Measurements from ENCODE around the gene S100B. TPM values are rescaled to one million over a fixed set of nuclear protein-coding genes. Genes with fewer than 3 reads are reported as not detected.

S100B gene
- total and polyA plus RNA-seq, 2 donors (not counting 3 experiments of a cell fraction or from before 2014, with no cell fraction given): not detected

DNA sequence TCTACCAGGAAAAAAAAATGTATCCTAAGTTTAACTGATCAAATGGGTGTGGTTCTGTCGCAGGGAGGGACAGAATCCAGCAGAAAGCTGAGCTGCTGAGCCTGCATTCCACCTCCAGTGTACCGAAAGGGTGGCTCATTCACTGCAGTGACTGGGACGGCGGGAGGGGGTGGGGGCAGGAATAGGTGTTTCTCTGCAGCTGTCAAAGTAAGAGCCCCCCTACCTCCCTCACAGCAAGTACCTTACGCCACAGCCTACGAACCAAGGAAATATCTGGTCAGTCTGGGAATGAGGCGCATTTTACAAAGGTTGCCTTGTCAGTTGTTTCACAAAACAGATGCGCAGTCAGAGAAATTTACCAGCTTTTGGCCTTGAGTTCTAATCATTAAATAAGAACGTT is 1.7 kb downstream of the S100B start:
- no peaks in the 10 kb centered on the region for H3K9me1 ChIP-seq (replicated peaks; ENCODE audit: control insufficient read depth, extremely low read depth, insufficient read depth, low read length)
- H3K9me3 ChIP-seq (replicated peaks; ENCODE audit: control insufficient read depth, insufficient read depth, low read length): no peaks in the 10 kb centered on the region
- H3K4me2 ChIP-seq (ENCODE audit: insufficient read depth, low read length): no peak overlapping the region
- CTCF ChIA-PET: no interaction called here
- H2AFZ ChIP-seq (ENCODE audit: low read depth, low read length): no peak overlapping the region
- intact Hi-C loops (cut with micrococcal nuclease): no loop called here
- dilution Hi-C loops (cut with MboI; ENCODE audit: extremely low pct_ligation_motif_present, low sequenced_read_pairs): no loop called here
- H3K27me3 ChIP-seq (ENCODE audit: control insufficient read depth in 2 of 2, insufficient read depth in 2 of 2, low read length in 2 of 2): peaks cover 6 to 9% of the 10 kb centered on the region in 2 experiments
- H3K36me3 ChIP-seq (ENCODE audit: control insufficient read depth in 2 of 2, extremely low read depth in 1 of 2, insufficient read depth in 2 of 2, low read length in 2 of 2): no peaks in the 10 kb centered on the region
- no peaks in the 10 kb centered on the region for H4K20me1 ChIP-seq (replicated peaks; ENCODE audit: control insufficient read depth, extremely low read depth, insufficient read depth, low read length)
- FAIRE-seq (no peak), DNase-seq (ENCODE audit: low read depth, low spot score) (no peak)
- no peak overlapping the region for H3K9ac ChIP-seq (replicated peaks; ENCODE audit: extremely low read depth, insufficient read depth, low read length)
- H3K27ac ChIP-seq (ENCODE audit: insufficient read depth, low read depth, low read length): no peak overlapping the region
- no peaks in the 10 kb centered on the region for H3K79me2 ChIP-seq (ENCODE audit: control insufficient read depth, insufficient read depth, low read length)
- no TSS peak for BruUV-seq (replicated peaks)
- peaks cover 15% of the 10 kb centered on the region for H3K4me1 ChIP-seq (ENCODE audit: control insufficient read depth, extremely low read depth, insufficient read depth, low read length)
- H3K4me3 ChIP-seq (replicated peaks in 1 of 3; ENCODE audit: insufficient read depth in 1 of 3, low read depth in 1 of 3, low read length in 3 of 3): no peak overlapping the region
- TF ChIP-seq, protein P1, sequence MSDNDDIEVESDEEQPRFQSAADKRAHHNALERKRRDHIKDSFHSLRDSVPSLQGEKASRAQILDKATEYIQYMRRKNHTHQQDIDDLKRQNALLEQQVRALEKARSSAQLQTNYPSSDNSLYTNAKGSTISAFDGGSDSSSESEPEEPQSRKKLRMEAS (IDR thresholded peaks at IDR 0.05; ENCODE audit: insufficient read depth, insufficient read length): no peak
- no peak for TF ChIP-seq JUN (IDR thresholded peaks at IDR 0.05; ENCODE audit: borderline replicate concordance, insufficient read depth, insufficient read length, low read depth)
- TF ChIP-seq FOS (IDR thresholded peaks at IDR 0.05; ENCODE audit: borderline replicate concordance, insufficient read depth, low read length): no peak
- no peak for TF ChIP-seq GATA2 (IDR thresholded peaks at IDR 0.05; ENCODE audit: insufficient read depth, insufficient read length, low read depth, low read length)
- no peak for TF ChIP-seq POLR2AphosphoS5 (IDR thresholded peaks at IDR 0.05; ENCODE audit: insufficient read depth, low read depth, low read length)
- TF ChIP-seq EZH2 (IDR thresholded peaks at IDR 0.05; ENCODE audit: borderline replicate concordance, low read depth, low read length, severe bottlenecking): no peak
- TF ChIP-seq MYC (IDR thresholded peaks at IDR 0.05; ENCODE audit: low read depth, low read length): no peak
- TF ChIP-seq, protein P2, sequence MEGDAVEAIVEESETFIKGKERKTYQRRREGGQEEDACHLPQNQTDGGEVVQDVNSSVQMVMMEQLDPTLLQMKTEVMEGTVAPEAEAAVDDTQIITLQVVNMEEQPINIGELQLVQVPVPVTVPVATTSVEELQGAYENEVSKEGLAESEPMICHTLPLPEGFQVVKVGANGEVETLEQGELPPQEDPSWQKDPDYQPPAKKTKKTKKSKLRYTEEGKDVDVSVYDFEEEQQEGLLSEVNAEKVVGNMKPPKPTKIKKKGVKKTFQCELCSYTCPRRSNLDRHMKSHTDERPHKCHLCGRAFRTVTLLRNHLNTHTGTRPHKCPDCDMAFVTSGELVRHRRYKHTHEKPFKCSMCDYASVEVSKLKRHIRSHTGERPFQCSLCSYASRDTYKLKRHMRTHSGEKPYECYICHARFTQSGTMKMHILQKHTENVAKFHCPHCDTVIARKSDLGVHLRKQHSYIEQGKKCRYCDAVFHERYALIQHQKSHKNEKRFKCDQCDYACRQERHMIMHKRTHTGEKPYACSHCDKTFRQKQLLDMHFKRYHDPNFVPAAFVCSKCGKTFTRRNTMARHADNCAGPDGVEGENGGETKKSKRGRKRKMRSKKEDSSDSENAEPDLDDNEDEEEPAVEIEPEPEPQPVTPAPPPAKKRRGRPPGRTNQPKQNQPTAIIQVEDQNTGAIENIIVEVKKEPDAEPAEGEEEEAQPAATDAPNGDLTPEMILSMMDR (IDR thresholded peaks at IDR 0.05; ENCODE audit: extremely low read depth in 1 of 2, insufficient read depth in 1 of 2, low read depth in 1 of 2, low read length in 2 of 2): no peak
- POLR2A ChIA-PET: no interaction called here

Data from endothelial cell of umbilical vein (primary cell).